Progenitor cell of endocrine pancreas (in vitro differentiated cells): ENCODE data around the gene PLA2G4E. TPM values are rescaled to one million over a fixed set of nuclear protein-coding genes. Genes with fewer than 3 reads are reported as not detected.

Source experiments
- DNase-seq: peaks from one replicate; pipeline ENCODE4 v3.0.0; 2021; ENCODE audit warnings: low spot score; ENCODE audit not compliant: unreplicated experiment
- H3K27ac Mint-ChIP-seq: 2 replicates; pipeline ENCODE4 v1.8.0; 2021; ENCODE audit warnings: mild to moderate bottlenecking, moderate library complexity, mixed read lengths
- H3K27me3 Mint-ChIP-seq: 2 replicates; pipeline ENCODE4 v1.8.0; 2021; ENCODE audit warnings: mixed read lengths
- H3K36me3 Mint-ChIP-seq: 2 replicates; pipeline ENCODE4 v1.8.0; 2022; ENCODE audit warnings: mixed read lengths; ENCODE audit not compliant: insufficient read depth
- H3K4me1 Mint-ChIP-seq: 2 replicates; pipeline ENCODE4 v1.8.0; 2021; ENCODE audit warnings: low read depth, mixed read lengths
- H3K4me3 Mint-ChIP-seq: 2 replicates; pipeline ENCODE4 v1.8.0; 2021; ENCODE audit warnings: low read depth, mild to moderate bottlenecking, moderate library complexity, mixed read lengths
- H3K9me3 Mint-ChIP-seq: 2 replicates; pipeline ENCODE4 v1.8.0; 2021; ENCODE audit warnings: low read depth, mixed read lengths
- total RNA-seq: library from RNA; stranded (reverse); gene quantifications from 2 replicates; pipeline ENCODE4 v1.2.1, GENCODE V29; 2021
- TF ChIP-seq, protein P1 (sequence below): fragments of 200-600 bp; sonication (generic); IDR thresholded peaks from one replicate; pipeline ENCODE4 v1.5.0; 2021; ENCODE audit warnings: antibody characterized with exemption, mild to moderate bottlenecking; ENCODE audit not compliant: unreplicated experiment

Gene PLA2G4E
- total RNA-seq, 1 donor from 2014 or later, result not detected

DNA sequence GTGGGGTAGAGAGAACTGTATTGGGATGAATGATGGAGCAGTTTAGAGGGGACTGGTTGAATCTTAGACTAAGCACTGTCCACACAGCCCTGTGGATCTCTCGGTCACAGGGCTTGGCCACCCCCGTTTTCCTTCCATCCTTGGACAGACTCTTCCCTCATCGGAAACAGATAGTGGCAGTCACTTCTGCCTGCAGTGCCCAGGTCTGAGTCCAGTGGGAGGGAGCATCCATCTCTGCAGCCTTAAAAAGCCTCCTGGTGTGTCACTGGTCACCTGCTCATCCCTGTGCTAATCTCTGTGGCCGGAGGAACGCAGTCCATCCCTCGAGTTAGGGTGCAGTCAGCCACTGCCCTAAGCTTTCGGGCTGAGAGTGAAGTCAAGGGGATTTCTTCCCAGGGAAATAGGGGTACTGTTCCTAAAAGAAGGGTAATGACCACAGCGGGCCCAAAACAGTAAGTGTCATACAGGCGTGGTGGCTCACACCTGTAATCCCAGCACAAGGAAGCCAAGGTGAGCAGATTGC, 41.5 kb upstream of the PLA2G4E start:
- TF ChIP-seq, protein P1, sequence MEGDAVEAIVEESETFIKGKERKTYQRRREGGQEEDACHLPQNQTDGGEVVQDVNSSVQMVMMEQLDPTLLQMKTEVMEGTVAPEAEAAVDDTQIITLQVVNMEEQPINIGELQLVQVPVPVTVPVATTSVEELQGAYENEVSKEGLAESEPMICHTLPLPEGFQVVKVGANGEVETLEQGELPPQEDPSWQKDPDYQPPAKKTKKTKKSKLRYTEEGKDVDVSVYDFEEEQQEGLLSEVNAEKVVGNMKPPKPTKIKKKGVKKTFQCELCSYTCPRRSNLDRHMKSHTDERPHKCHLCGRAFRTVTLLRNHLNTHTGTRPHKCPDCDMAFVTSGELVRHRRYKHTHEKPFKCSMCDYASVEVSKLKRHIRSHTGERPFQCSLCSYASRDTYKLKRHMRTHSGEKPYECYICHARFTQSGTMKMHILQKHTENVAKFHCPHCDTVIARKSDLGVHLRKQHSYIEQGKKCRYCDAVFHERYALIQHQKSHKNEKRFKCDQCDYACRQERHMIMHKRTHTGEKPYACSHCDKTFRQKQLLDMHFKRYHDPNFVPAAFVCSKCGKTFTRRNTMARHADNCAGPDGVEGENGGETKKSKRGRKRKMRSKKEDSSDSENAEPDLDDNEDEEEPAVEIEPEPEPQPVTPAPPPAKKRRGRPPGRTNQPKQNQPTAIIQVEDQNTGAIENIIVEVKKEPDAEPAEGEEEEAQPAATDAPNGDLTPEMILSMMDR, result no peak
- Mint-ChIP-seq H3K4me3 (no peak overlapping the region), H3K27ac (no peak overlapping the region), H3K36me3 (no peaks in the 10 kb centered on the region), H3K9me3 (no peaks in the 10 kb centered on the region), H3K4me1 (peaks cover 11% of the 10 kb centered on the region), H3K27me3 (peaks cover 23% of the 10 kb centered on the region)
- DNase-seq, result no peak

DNA sequence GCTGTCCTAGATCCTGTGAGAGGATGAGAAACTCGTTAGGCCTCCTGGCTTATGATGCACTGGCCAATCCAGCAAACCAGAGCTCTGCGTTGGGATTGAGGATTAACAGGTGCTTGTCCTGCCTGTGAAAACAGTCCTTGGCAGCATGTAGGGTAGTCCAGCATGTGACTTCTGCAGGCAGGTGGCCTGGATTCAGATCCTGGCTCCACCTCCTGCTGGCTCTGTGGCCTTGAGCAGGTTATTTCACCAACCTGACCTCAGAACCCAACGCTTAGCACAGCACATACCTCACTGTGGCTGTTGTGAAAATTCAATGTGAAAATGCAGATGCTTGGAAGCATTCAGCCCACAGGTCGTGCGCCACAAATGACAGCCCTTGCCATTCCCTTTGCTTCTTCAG, 40.0 kb upstream of the PLA2G4E start:
- Mint-ChIP-seq H3K27ac (no peak overlapping the region), H3K4me1 (peaks cover 4% of the 10 kb centered on the region), H3K36me3 (no peaks in the 10 kb centered on the region), H3K4me3 (no peak overlapping the region), H3K9me3 (no peaks in the 10 kb centered on the region), H3K27me3 (peaks cover 27% of the 10 kb centered on the region)
- TF ChIP-seq, protein P1, result no peak
- no peak for DNase-seq

DNA sequence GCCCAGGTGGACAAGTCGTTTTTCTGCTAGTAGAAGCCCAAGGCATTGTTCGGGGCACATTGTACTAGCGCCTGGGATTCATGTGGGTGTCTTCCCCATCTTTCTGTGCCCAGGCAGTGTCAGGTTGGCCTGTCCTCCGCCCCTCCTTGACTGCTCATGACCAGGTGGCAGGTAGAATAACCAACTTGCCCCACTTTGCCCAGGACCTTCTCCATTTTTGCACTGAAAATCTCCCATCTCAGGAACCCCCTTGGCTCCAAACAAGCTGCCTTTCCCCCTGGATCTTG, 39.6 kb upstream of the PLA2G4E start:
- H3K9me3 Mint-ChIP-seq, result no peaks in the 10 kb centered on the region
- H3K4me3 Mint-ChIP-seq, result no peak overlapping the region
- TF ChIP-seq, protein P1, result no peak
- DNase-seq, result no peak
- H3K36me3 Mint-ChIP-seq, result no peaks in the 10 kb centered on the region
- peaks cover 28% of the 10 kb centered on the region for H3K27me3 Mint-ChIP-seq
- H3K27ac Mint-ChIP-seq, result no peak overlapping the region
- peaks cover 2% of the 10 kb centered on the region for H3K4me1 Mint-ChIP-seq

DNA sequence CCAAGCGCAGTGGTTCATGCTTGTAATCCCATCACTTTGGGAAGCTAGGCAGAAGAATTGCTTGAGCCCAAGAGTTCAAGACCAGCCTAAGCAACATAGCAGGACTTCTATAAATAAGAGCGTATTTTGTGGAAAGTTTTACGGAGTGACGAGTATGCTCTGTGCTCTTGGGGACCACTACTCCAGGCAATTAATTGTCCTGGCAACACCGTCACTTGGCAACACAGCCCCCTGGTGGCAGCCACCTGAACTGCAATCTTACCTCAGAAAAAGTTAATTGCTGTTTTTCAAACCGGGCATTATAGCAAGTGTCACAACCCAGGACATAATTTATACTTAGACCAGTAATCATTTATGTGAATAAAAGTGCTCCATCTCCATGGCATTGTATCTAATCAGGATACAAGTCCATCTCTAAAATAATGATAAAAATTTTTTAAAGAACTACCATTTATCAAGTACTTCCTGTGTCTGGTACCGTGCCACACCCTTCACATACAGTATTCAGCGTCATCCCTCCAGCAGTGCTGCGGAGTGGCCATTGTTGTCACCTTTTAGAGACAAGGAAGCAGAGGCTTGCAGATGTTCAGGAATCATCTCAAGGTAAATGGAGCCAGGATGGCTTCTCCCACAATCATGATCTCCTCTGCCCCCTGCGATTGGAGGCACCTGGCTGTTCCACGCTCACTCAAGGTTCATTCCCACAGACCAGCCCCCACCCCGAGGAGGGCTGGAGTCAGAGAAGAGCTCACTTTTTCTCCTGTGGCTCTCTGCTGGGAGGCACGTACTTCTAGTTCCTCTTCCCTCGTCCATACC, 39.0 kb upstream of the PLA2G4E start:
- TF ChIP-seq, protein P1, result peak; percentile 90
- H3K27ac Mint-ChIP-seq, result no peak overlapping the region
- no peaks in the 10 kb centered on the region for H3K36me3 Mint-ChIP-seq
- peak; percentile 59 for DNase-seq
- no peaks in the 10 kb centered on the region for H3K9me3 Mint-ChIP-seq
- no peak overlapping the region for H3K4me3 Mint-ChIP-seq
- H3K27me3 Mint-ChIP-seq, result peaks cover 33% of the 10 kb centered on the region
- H3K4me1 Mint-ChIP-seq, result peaks cover 2% of the 10 kb centered on the region

DNA sequence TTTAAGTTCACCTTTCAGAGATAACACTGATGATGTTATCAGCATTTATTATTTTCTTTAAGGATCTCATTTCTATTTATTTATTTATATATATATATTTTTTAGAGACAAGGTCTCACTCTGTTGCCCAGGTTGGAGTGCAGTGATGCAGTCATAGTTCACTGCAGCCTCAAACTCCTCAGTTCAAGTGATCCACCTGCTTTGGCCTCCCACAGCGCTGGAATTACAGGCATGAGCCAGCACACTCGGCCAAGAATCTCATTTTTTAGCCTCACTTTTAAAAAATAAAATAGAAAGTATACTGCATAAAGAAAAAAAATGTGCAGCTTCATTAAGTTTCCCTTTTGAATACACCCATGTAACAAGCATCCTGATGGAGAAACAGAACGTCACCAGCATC, 37.9 kb upstream of the PLA2G4E start:
- Mint-ChIP-seq H3K36me3 (no peaks in the 10 kb centered on the region), H3K4me1 (peaks cover 2% of the 10 kb centered on the region), H3K27ac (no peak overlapping the region), H3K4me3 (no peak overlapping the region), H3K27me3 (peaks cover 36% of the 10 kb centered on the region), H3K9me3 (no peaks in the 10 kb centered on the region)
- DNase-seq, result no peak
- TF ChIP-seq, protein P1, result no peak
